DND-41 (cell line): Measurements from ENCODE around the gene SLC6A1.

ENCODE experiments used
- ATAC-seq: fragments of 200-7000 bp; cut with Tn5 transposase; 3 replicates; pipeline ENCODE4 v1.9.1; 2021; ENCODE audit warnings: low read depth; ENCODE audit not compliant: insufficient read depth
- DNase-seq: peaks from one replicate; pipeline ENCODE4 v3.0.0-alpha.2; 2020
- H2AFZ ChIP-seq: 2 replicates; pipeline ENCODE4 v1.6.0; 2012; ENCODE audit warnings: low read depth, low read length
- H3K27ac ChIP-seq: 2 replicates; pipeline ENCODE4 v1.5.1; 2012; ENCODE audit warnings: low read length, inconsistent platforms
- H3K27me3 ChIP-seq: fragments of 200-600 bp; sonication (generic); 2 replicates; pipeline ENCODE4 v1.6.0; 2012; ENCODE audit warnings: low read length, mild to moderate bottlenecking, inconsistent platforms; ENCODE audit not compliant: insufficient read depth, poor library complexity
- H3K36me3 ChIP-seq: 2 replicates; pipeline ENCODE4 v1.5.1; 2012; ENCODE audit warnings: low read length, inconsistent platforms; ENCODE audit not compliant: insufficient read depth
- H3K4me1 ChIP-seq: 2 replicates; pipeline ENCODE4 v1.5.1; 2012; ENCODE audit warnings: mild to moderate bottlenecking, low read length; ENCODE audit not compliant: insufficient read depth
- H3K4me2 ChIP-seq: 2 replicates; pipeline ENCODE4 v1.6.0; 2012; ENCODE audit warnings: mild to moderate bottlenecking, moderate library complexity, low read length, inconsistent platforms; ENCODE audit not compliant: insufficient read depth
- H3K4me3 ChIP-seq, 2 experiments: fragments of 200-600 bp in 1 of 2; shearing (Covaris generic) in 1 of 2; 2 replicates each; pipeline ENCODE4 v1.5.1; 2012 to 2016; ENCODE audit warnings: inconsistent platforms in 2 of 2, low read length in 2 of 2, mild to moderate bottlenecking in 2 of 2, low read depth in 1 of 2, moderate library complexity in 1 of 2
- H3K79me2 ChIP-seq: 2 replicates; pipeline ENCODE4 v1.6.0; 2012; ENCODE audit warnings: low read length, inconsistent platforms; ENCODE audit not compliant: insufficient read depth
- H3K9ac ChIP-seq: 2 replicates; pipeline ENCODE4 v1.6.0; 2012; ENCODE audit warnings: low read depth, mild to moderate bottlenecking, inconsistent platforms, low read length, moderate library complexity
- H3K9me3 ChIP-seq: 2 replicates; pipeline ENCODE4 v1.5.1; 2012; ENCODE audit warnings: low read length, moderate library complexity, mild to moderate bottlenecking, inconsistent platforms; ENCODE audit not compliant: insufficient read depth, severe bottlenecking
- H4K20me1 ChIP-seq: 2 replicates; pipeline ENCODE4 v1.6.0; 2012; ENCODE audit warnings: low read length; ENCODE audit not compliant: insufficient read depth
- CTCF ChIP-seq: IDR thresholded peaks from 2 replicates; pipeline ENCODE4 v1.5.1; 2012; ENCODE audit warnings: borderline replicate concordance, low read length, moderate library complexity, mild to moderate bottlenecking; ENCODE audit not compliant: poor library complexity, severe bottlenecking; ENCODE audit errors: extremely low read depth
- EZH2 ChIP-seq: IDR thresholded peaks from 3 replicates; pipeline ENCODE4 v1.6.1; 2012; ENCODE audit warnings: borderline replicate concordance, low read depth, mild to moderate bottlenecking, moderate library complexity, low read length, inconsistent platforms; ENCODE audit not compliant: severe bottlenecking

SLC6A1 gene

GRCh38 chr3:10957976-10958749 is 34.4 kb upstream of the SLC6A1 start:
- no peaks in the 10 kb centered on the region for H3K36me3 ChIP-seq
- H3K4me2 ChIP-seq: no peak overlapping the region
- no peak overlapping the region for H2AFZ ChIP-seq
- TF ChIP-seq CTCF (no peak), EZH2 (no peak)
- ATAC-seq (no peak), DNase-seq (no peak)
- no peak overlapping the region for H3K9ac ChIP-seq
- H3K4me1 ChIP-seq: no peaks in the 10 kb centered on the region
- H3K79me2 ChIP-seq: no peaks in the 10 kb centered on the region
- no peaks in the 10 kb centered on the region for H3K27me3 ChIP-seq
- no peak overlapping the region for H3K4me3 ChIP-seq
- no peak overlapping the region for H3K27ac ChIP-seq
- no peaks in the 10 kb centered on the region for H3K9me3 ChIP-seq
- peaks cover 6% of the 10 kb centered on the region; the same call in 1 of the 2 replicates for H4K20me1 ChIP-seq

- Histone ChIP-seq H3K27ac (no peak overlapping the region), H3K4me3 (no peak overlapping the region), H3K9ac (no peak overlapping the region), H3K4me2 (no peak overlapping the region), H3K27me3 (no peaks in the 10 kb centered on the region), H3K36me3 (no peaks in the 10 kb centered on the region), H4K20me1 (peaks cover 16% of the 10 kb centered on the region), H3K9me3 (no peaks in the 10 kb centered on the region), H2AFZ (no peak overlapping the region), H3K79me2 (no peaks in the 10 kb centered on the region), H3K4me1 (no peaks in the 10 kb centered on the region)
- TF ChIP-seq EZH2 (no peak), CTCF (no peak)
- ATAC-seq (no peak), DNase-seq (no peak)
These were observed 32.3 kb upstream of the SLC6A1 start for GRCh38 chr3:10960255-10960654.

- Histone ChIP-seq H3K27me3 (no peaks in the 10 kb centered on the region), H3K27ac (no peak overlapping the region), H3K79me2 (no peaks in the 10 kb centered on the region), H2AFZ (no peak overlapping the region), H4K20me1 (peaks cover 16% of the 10 kb centered on the region), H3K9ac (no peak overlapping the region), H3K4me2 (no peak overlapping the region), H3K4me3 (no peak overlapping the region), H3K36me3 (no peaks in the 10 kb centered on the region), H3K4me1 (no peaks in the 10 kb centered on the region), H3K9me3 (no peaks in the 10 kb centered on the region)
- TF ChIP-seq CTCF: no peak
- TF ChIP-seq EZH2: no peak
- ATAC-seq: no peak
- DNase-seq: no peak
These were observed 30.6 kb upstream of the SLC6A1 start for GRCh38 chr3:10961921-10962320.
